ENCODE measurements around the gene CACNA1B.

CACNA1B gene

GRCh38 chr9:137924169-137924568 is 46.6 kb downstream of the CACNA1B start:
- no peak for TF ChIP-seq CREB1 (IDR thresholded peaks at IDR 0.05; ENCODE audit: low read depth)
- TF ChIP-seq EP300 (IDR thresholded peaks at IDR 0.05; ENCODE audit: borderline replicate concordance), result no peak
- TF ChIP-seq NFIC (IDR thresholded peaks at IDR 0.05), result no peak
- no peak for TF ChIP-seq TEAD4 (IDR thresholded peaks at IDR 0.05)
- no peak for TF ChIP-seq FOXM1 (IDR thresholded peaks at IDR 0.05; ENCODE audit: borderline replicate concordance, low read depth)
- TF ChIP-seq ZBTB7A (IDR thresholded peaks at IDR 0.05; ENCODE audit: low read depth), result no peak
- no peak for TF ChIP-seq MAX (IDR thresholded peaks at IDR 0.05)
- TF ChIP-seq, protein P1, sequence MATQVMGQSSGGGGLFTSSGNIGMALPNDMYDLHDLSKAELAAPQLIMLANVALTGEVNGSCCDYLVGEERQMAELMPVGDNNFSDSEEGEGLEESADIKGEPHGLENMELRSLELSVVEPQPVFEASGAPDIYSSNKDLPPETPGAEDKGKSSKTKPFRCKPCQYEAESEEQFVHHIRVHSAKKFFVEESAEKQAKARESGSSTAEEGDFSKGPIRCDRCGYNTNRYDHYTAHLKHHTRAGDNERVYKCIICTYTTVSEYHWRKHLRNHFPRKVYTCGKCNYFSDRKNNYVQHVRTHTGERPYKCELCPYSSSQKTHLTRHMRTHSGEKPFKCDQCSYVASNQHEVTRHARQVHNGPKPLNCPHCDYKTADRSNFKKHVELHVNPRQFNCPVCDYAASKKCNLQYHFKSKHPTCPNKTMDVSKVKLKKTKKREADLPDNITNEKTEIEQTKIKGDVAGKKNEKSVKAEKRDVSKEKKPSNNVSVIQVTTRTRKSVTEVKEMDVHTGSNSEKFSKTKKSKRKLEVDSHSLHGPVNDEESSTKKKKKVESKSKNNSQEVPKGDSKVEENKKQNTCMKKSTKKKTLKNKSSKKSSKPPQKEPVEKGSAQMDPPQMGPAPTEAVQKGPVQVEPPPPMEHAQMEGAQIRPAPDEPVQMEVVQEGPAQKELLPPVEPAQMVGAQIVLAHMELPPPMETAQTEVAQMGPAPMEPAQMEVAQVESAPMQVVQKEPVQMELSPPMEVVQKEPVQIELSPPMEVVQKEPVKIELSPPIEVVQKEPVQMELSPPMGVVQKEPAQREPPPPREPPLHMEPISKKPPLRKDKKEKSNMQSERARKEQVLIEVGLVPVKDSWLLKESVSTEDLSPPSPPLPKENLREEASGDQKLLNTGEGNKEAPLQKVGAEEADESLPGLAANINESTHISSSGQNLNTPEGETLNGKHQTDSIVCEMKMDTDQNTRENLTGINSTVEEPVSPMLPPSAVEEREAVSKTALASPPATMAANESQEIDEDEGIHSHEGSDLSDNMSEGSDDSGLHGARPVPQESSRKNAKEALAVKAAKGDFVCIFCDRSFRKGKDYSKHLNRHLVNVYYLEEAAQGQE (IDR thresholded peaks at IDR 0.05; ENCODE audit: low read depth), result no peak
- no peak for TF ChIP-seq CEBPB (IDR thresholded peaks at IDR 0.05)
- TF ChIP-seq YY1 (IDR thresholded peaks at IDR 0.05; ENCODE audit: low read depth), result no peak
- TF ChIP-seq RAD21 (IDR thresholded peaks at IDR 0.05; ENCODE audit: low read depth), result no peak

DNA sequence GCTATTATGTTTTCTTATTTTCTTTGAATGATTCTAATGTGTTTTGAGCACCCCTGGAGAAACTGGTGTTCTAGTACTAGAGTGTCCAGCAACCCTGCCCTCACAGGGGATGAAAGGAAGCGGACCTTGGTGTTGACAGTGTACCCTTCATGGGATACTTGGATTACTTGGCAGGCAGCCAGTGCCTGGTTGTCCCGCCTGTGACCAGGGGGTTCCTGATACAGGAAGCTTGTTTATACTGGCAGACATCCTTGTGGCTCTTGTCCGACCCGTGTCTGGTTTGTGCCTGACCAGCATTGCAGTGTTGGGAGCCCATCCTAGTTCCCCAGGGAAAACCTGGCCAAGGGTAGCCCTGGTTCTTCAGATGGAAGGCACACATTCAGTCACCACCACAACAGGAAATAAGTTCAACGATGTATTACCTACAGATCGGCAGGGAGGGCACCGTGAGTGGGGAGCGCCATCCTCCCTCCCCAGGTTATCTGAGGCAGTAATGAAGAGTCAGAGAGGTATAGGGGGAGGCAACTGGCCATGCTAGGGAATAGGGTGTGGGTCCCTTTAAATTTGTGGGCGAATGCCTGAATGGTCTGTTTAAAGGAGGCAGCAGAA is 47.3 kb downstream of the CACNA1B start:
- TF ChIP-seq ZBTB7A (IDR thresholded peaks at IDR 0.05; ENCODE audit: low read depth) (no peak), CREB1 (IDR thresholded peaks at IDR 0.05; ENCODE audit: low read depth) (no peak), MAX (IDR thresholded peaks at IDR 0.05) (no peak), TEAD4 (IDR thresholded peaks at IDR 0.05) (no peak), FOXM1 (IDR thresholded peaks at IDR 0.05; ENCODE audit: borderline replicate concordance, low read depth) (no peak), NFIC (IDR thresholded peaks at IDR 0.05) (no peak), YY1 (IDR thresholded peaks at IDR 0.05; ENCODE audit: low read depth) (no peak), CEBPB (IDR thresholded peaks at IDR 0.05) (no peak), TAF1 (IDR thresholded peaks at IDR 0.05; ENCODE audit: low read depth) (no peak), EGR1 (IDR thresholded peaks at IDR 0.05) (no peak), EP300 (IDR thresholded peaks at IDR 0.05; ENCODE audit: borderline replicate concordance) (no peak), TCF12 (IDR thresholded peaks at IDR 0.05; ENCODE audit: low read depth) (no peak)
- TF ChIP-seq, protein P1 (IDR thresholded peaks at IDR 0.05; ENCODE audit: low read depth), result no peak

DNA sequence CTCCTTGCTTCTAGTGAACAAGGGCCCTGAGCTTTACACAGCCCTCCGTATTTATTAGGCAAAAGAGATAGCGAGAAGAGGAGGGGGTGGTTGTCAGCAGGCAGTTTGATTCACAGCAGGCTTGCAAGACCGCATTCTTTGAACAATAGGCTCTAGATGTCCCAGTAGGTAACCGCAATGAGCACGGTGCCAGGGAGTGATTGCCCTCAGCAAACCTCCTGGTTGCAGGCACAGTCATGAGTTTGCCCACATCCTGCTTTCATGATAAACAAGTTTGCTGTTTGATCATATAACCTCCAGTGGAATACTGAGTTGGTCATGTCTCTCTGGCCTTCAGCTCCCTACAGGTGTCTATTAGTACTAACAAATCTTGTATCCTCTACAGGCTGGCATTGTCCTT is 66.1 kb downstream of the CACNA1B start:
- TF ChIP-seq TCF12 (IDR thresholded peaks at IDR 0.05; ENCODE audit: low read depth) (no peak), NFIC (IDR thresholded peaks at IDR 0.05) (no peak), ZBTB7A (IDR thresholded peaks at IDR 0.05; ENCODE audit: low read depth) (no peak), CREB1 (IDR thresholded peaks at IDR 0.05; ENCODE audit: low read depth) (no peak), TAF1 (IDR thresholded peaks at IDR 0.05; ENCODE audit: low read depth) (no peak), TEAD4 (IDR thresholded peaks at IDR 0.05) (no peak)

DNA sequence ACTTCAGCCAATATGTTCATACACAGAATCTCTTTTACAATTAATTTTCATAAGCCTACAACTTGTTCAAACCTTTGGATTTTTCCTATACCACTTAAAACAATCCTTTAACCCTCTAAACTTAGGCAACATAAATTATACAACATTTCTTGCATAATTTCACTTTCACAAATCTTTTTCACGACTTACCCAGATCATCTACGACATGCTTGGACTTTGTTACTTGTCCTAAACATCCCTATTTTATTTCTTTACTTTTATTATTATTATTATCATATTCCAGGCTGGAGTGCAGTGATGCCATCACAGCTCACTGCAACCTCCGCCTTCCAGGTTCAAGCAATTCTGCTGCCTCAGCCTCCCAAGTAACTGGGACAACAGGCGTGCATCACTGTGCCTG is 68.0 kb downstream of the CACNA1B start:
- TF ChIP-seq EGR1 (IDR thresholded peaks at IDR 0.05) (no peak), TAF1 (IDR thresholded peaks at IDR 0.05; ENCODE audit: low read depth) (no peak)
- TF ChIP-seq, protein P1 (IDR thresholded peaks at IDR 0.05; ENCODE audit: low read depth), result no peak

DNA sequence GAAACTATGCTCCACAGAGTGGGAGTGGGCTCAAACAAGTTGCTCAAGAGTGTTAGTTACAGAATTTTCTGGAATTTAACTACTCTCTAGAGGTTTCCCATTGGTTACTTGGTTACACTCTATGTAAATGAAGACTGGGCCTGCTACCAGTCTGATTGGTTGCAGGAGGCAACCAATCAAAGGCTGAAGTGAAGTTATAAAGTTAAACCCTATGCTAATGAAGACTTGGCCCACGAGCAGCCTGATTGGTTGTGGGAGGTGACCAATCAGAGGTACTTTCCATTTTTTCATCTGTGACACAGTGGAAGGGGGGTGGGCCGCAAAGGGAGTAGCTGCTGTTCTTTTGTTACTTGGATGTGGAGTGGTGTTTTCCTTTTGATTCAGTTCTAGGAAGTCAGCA is 69.4 kb downstream of the CACNA1B start:
- TF ChIP-seq TCF12 (IDR thresholded peaks at IDR 0.05; ENCODE audit: low read depth) (no peak), EGR1 (IDR thresholded peaks at IDR 0.05) (no peak), FOXM1 (IDR thresholded peaks at IDR 0.05; ENCODE audit: borderline replicate concordance, low read depth) (no peak), EP300 (IDR thresholded peaks at IDR 0.05; ENCODE audit: borderline replicate concordance) (no peak), TAF1 (IDR thresholded peaks at IDR 0.05; ENCODE audit: low read depth) (no peak), NFIC (IDR thresholded peaks at IDR 0.05) (no peak), CREB1 (IDR thresholded peaks at IDR 0.05; ENCODE audit: low read depth) (no peak), USF1 (IDR thresholded peaks at IDR 0.05) (no peak), ZBTB7A (IDR thresholded peaks at IDR 0.05; ENCODE audit: low read depth) (no peak), YY1 (IDR thresholded peaks at IDR 0.05; ENCODE audit: low read depth) (no peak), MAX (IDR thresholded peaks at IDR 0.05) (no peak), RAD21 (IDR thresholded peaks at IDR 0.05; ENCODE audit: low read depth) (no peak), TEAD4 (IDR thresholded peaks at IDR 0.05) (no peak), CEBPB (IDR thresholded peaks at IDR 0.05) (no peak)
- TF ChIP-seq, protein P1 (IDR thresholded peaks at IDR 0.05; ENCODE audit: low read depth), result no peak

Measured in Ishikawa (cell line).